Renal cortical epithelial cell (primary cell): Measurements from ENCODE around the gene DENND5B. TPM values are rescaled to one million over a fixed set of nuclear protein-coding genes. Genes with fewer than 3 reads are reported as not detected.
"Not testable (repeated sequence)": the region's sequence is repeated elsewhere in the genome, so short reads cannot be mapped to it uniquely, and the experiment has no call there.

Source experiments
- DNase-seq: peaks from one replicate; pipeline ENCODE4 v3.0.0-alpha.2; 2011; ENCODE audit warnings: low read depth
- total RNA-seq: library from RNA; depleted of rRNA; stranded (reverse); fragments of >200 nt; gene quantifications from 2 replicates; pipeline ENCODE4 v1.2.3, GENCODE V29; 2014

DENND5B gene
- total RNA-seq, 1 donor from 2014 or later = 23.9 TPM

DNA sequence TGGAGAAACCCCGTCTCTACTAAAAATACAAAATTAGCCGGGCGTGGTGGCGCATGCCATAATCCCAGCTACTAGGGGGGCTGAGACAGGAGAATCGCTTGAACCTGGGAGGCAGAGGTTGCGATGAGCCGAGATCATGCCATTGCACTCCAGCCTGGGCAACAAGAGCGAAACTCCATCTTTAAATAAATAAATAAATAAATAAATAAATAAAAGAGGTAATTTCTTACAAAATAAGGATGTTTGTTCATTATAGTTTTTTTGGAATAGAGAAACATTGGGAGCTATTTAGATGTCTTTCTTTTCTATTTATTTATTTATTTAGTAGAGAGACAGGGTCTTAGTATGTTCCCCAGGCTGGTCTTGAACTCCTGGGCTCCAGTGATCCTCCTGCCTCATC is 213.7 kb downstream of the DENND5B start:
- DNase-seq = not testable (repeated sequence)

DNA sequence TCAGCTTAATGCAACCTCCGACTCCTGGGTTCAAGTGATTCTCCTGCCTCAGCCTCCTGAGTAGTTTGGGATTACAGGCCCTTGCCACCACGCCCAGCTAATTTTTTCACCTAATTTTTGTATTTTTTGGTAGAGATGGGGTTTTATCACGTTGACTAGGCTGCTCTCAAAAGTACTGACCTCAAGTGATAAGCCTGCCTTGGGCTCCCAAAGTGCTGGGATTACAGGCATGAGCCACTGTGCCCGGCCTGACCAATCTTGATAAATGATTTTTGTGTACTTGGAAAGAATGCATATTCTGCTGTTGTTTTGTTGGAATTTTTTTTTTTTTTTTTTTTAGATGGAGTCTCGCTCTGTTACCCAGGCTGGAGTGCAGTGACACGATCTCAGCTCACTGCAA is 215.5 kb downstream of the DENND5B start:
- DNase-seq = not testable (repeated sequence)

GRCh38 chr12:31371256-31371620 is 219.7 kb downstream of the DENND5B start:
- peak; percentile 9 for DNase-seq

- DNase-seq = peak; percentile 63
Measured at GRCh38 chr12:31370531-31371255, 220.2 kb downstream of the DENND5B start.

- DNase-seq = peak; percentile 52
Measured at GRCh38 chr12:31369712-31370521, 221.0 kb downstream of the DENND5B start.

GRCh38 chr12:31368666-31369361 is 222.1 kb downstream of the DENND5B start:
- DNase-seq = no peak

- DNase-seq = no peak
Measured at GRCh38 chr12:31366104-31366621, 224.8 kb downstream of the DENND5B start.

DNA sequence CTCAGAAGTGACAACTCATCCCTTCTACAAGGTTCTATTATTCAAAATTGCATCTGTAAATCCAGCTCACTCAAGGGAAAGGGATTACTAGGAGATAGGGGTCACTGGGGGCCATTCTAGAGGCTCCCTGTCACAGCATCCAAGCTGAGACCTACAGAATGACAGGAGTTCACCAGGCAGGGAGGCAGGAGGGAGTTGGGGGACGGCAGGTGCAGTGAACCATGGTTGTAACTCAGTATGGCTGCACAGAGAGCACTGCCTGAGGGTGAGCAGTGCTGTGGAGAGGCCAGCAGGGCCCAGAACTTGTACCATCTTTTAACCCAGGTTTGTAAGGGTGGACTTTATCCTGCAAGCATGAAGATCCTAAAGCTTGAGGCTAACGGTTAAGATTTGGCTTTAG is 227.1 kb downstream of the DENND5B start:
- no peak for DNase-seq

DNA sequence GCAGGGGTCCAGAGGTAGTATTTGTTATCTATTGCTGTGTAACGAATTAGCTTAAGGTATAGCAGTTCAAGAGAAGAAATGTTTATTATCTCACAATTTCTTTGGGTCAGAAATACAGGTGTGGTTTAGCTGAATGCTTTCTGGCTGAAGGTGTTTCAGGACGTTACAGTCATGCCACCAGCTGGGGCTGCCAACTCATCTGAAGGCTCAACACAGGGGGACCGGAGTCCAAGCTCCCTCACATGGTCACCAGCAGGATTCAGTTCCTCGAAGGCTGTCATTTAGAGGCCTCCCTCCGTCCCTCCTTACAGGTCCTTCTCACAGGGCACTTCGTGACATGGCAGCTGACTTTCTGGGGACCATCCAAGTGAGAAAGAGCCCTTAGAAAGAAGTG is 227.5 kb downstream of the DENND5B start:
- DNase-seq = no peak

- peak; percentile 51 for DNase-seq
Measured at GRCh38 chr12:31362759-31363415, 228.0 kb downstream of the DENND5B start.

DNA sequence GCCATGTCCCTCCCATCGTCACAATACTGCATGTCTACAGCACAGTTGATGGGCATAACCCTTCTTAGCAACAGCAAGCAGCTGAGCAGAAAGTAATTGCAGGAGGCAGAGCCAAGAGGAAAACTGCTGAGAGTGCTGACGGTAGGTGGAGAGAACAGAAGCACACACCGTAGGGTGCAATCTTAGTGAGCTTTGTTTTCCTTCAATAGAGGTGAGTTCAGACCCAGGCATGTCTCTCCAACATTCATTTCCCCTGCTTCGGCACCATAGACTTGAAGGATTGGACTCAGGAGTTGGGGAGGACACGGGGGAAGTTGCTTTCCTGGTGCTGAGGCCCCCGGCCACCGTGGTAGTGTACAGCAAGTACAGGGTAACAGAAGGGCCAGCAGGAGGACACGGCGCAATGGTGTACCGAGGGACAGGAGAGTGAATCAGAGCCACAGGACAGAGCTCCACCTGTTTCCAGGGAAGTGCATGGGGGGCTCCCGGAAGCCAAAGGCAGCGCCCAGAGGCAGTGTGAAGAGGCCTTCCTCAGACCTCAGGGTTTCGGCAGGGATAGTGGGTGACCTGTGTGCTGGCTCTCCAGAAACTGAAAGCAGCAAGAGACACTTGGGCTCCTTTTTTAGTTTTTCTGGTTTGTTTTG is 228.7 kb downstream of the DENND5B start:
- DNase-seq = peak; percentile 32

DNA sequence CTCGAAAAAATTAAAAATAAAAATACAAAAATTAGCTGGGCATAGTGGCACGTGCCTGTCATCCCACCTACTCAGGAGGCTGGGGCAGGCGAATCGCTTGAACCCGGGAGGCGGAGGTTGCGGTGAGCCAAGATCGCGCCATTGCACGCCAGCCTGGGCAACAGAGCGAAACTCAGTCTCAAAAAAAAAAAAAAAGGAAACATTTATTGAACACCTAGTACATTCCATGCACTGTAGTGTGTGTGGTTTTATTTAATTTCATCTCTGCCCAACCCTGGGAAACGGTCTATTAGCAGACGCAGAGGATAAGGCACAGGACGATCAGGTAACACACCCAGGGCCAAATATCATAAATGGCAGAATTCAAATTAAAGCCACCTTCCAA is 229.2 kb downstream of the DENND5B start:
- DNase-seq = no peak

DNA sequence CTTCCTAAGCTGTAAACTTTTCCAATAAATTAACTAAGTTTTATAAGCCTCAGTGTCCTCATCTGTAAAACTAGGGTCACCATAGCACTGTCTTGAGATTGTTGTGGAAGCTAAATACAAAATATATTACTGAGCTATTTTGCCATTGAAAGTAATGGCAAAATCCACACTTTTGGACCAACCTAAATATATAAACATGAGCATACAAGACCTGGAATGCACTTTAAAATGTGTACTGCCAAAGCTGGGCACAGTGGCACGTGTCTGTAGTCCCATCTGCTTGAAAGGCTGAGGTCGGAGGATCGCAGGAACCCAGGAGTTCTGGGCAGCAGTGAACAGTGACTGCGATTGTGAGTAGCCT is 235.2 kb downstream of the DENND5B start:
- no peak for DNase-seq

GRCh38 chr12:31353750-31354708 is 236.9 kb downstream of the DENND5B start:
- DNase-seq = no peak

DNA sequence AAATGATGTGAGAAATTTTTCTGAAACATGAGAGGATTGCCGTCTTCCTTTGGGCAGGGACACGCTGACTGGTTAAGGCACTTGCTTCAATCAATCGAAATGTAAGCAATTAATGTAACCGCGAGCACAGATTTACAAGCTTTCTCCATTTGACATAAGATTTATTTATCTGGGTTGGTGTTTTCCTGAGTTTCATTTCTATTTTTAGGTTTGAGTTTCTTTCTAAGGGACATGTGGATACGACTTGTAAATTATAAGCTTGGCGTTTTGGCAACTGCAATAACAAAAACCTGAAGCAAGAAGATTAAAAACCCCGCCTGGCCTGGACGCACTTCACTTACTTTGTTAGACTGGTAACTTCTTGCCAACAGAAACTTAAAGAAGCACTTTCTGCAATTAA is 244.7 kb downstream of the DENND5B start:
- peak; percentile 50 for DNase-seq

DNA sequence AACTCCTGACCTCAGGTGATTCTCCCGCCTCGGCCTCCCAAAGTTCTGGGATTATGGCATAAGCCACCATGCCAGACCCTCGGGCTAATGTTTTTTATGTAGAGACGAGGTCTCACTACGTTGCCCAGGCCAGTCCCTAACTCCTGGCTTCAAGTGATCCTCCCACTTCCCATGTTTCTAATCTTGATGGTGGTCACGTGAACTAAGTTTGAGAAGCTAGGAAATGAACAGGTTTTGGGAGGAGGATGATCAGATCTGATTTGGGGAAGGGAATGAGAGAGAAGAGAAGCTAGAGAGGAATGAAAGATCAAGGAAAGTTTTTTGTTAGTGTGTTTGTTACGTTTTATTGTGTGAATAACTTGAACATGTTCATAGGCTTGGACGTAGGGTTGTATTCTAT is 247.8 kb downstream of the DENND5B start:
- no peak for DNase-seq

- DNase-seq = no peak
Measured at GRCh38 chr12:31342286-31342685, 248.7 kb downstream of the DENND5B start.

- DNase-seq = no peak
Measured at GRCh38 chr12:31339831-31340622, 250.9 kb downstream of the DENND5B start.

- no peak for DNase-seq
Measured at GRCh38 chr12:31337952-31338351, 253.0 kb downstream of the DENND5B start.
